ENCODE measurements around the gene EFNA4. TPM values are rescaled to one million over a fixed set of nuclear protein-coding genes. Genes with fewer than 3 reads are reported as not detected.

EFNA4 gene
- total RNA-seq, 1 experiment from 2014 or later, result 22.7 TPM

DNA sequence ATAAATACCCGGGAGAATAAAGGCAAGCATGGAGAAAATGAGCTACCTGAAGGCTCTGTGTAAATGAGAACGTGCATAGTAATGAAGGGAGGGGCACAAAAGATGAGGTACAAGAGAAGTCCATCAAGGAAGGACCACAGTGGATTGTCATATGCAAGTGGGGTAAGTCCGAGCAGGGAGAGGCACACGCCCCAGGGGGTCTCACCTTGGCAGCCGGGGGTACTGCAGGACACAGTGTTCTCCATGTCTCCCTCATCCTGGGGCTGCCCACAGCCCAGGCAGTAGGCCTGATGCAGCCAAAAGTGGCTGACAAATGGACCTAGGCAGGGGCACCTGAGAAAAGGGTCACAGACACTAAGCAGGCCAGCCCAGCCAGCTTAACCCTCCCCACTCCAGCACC lies 39.9 kb upstream of the EFNA4 start:
- Mint-ChIP-seq H3K27me3 (ENCODE audit: low read depth) (peaks cover 4% of the 10 kb centered on the region; the same call in 1 of the 2 replicates), H3K9me3 (no peaks in the 10 kb centered on the region), H3K27ac (no peak overlapping the region), H3K4me3 (no peak overlapping the region), H3K4me1 (peaks cover 18% of the 10 kb centered on the region), H3K36me3 (no peaks in the 10 kb centered on the region)
- DNase-seq (ENCODE audit: low spot score), result no peak
- no peak for ATAC-seq
- ChIA-PET POLR2A (interaction anchor here (0.6 kb wide), 1 partner anchor 30 kb away, joined by 3 read pairs; no protein-coding TSS in a partner anchor), CTCF (interaction anchor here (0.9 to 1.7 kb wide), 6 partner anchors 9 to 80 kb away, joined by 3 to 8 read pairs (median 4); partner anchors contain the start of genes ADAM15 and LENEP)
- TF ChIP-seq JUN (CRISPR knock-in tag; IDR thresholded peaks at IDR 0.05) (no peak), ZSCAN18 (CRISPR knock-in tag; IDR thresholded peaks at IDR 0.05) (no peak), ATF6 (CRISPR knock-in tag; IDR thresholded peaks at IDR 0.05) (no peak), TEAD1 (CRISPR knock-in tag; IDR thresholded peaks at IDR 0.05) (no peak), IRF1 (CRISPR knock-in tag; IDR thresholded peaks at IDR 0.05) (no peak), ZNF232 (CRISPR knock-in tag; IDR thresholded peaks at IDR 0.05) (no peak), ATF1 (CRISPR knock-in tag; IDR thresholded peaks at IDR 0.05) (no peak), ZNF671 (CRISPR knock-in tag; IDR thresholded peaks at IDR 0.05) (no peak), CBFB (CRISPR knock-in tag; IDR thresholded peaks at IDR 0.05; ENCODE audit: low read depth) (no peak), ETV6 (CRISPR knock-in tag; IDR thresholded peaks at IDR 0.05) (no peak), NR2C2 (CRISPR knock-in tag; IDR thresholded peaks at IDR 0.05) (no peak), TP53 (CRISPR knock-in tag; IDR thresholded peaks at IDR 0.05) (no peak), USF2 (CRISPR knock-in tag; IDR thresholded peaks at IDR 0.05) (no peak), ZNF219 (CRISPR knock-in tag; IDR thresholded peaks at IDR 0.05; ENCODE audit: borderline replicate concordance) (no peak), RORB (CRISPR knock-in tag; IDR thresholded peaks at IDR 0.05) (no peak), ELF4 (CRISPR knock-in tag; IDR thresholded peaks at IDR 0.05; ENCODE audit: low read depth) (no peak)
- TF ChIP-seq, protein P1, sequence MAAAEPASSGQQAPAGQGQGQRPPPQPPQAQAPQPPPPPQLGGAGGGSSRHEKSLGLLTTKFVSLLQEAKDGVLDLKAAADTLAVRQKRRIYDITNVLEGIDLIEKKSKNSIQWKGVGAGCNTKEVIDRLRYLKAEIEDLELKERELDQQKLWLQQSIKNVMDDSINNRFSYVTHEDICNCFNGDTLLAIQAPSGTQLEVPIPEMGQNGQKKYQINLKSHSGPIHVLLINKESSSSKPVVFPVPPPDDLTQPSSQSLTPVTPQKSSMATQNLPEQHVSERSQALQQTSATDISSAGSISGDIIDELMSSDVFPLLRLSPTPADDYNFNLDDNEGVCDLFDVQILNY (CRISPR knock-in tag; IDR thresholded peaks at IDR 0.05), result no peak
- TF ChIP-seq, protein P2, sequence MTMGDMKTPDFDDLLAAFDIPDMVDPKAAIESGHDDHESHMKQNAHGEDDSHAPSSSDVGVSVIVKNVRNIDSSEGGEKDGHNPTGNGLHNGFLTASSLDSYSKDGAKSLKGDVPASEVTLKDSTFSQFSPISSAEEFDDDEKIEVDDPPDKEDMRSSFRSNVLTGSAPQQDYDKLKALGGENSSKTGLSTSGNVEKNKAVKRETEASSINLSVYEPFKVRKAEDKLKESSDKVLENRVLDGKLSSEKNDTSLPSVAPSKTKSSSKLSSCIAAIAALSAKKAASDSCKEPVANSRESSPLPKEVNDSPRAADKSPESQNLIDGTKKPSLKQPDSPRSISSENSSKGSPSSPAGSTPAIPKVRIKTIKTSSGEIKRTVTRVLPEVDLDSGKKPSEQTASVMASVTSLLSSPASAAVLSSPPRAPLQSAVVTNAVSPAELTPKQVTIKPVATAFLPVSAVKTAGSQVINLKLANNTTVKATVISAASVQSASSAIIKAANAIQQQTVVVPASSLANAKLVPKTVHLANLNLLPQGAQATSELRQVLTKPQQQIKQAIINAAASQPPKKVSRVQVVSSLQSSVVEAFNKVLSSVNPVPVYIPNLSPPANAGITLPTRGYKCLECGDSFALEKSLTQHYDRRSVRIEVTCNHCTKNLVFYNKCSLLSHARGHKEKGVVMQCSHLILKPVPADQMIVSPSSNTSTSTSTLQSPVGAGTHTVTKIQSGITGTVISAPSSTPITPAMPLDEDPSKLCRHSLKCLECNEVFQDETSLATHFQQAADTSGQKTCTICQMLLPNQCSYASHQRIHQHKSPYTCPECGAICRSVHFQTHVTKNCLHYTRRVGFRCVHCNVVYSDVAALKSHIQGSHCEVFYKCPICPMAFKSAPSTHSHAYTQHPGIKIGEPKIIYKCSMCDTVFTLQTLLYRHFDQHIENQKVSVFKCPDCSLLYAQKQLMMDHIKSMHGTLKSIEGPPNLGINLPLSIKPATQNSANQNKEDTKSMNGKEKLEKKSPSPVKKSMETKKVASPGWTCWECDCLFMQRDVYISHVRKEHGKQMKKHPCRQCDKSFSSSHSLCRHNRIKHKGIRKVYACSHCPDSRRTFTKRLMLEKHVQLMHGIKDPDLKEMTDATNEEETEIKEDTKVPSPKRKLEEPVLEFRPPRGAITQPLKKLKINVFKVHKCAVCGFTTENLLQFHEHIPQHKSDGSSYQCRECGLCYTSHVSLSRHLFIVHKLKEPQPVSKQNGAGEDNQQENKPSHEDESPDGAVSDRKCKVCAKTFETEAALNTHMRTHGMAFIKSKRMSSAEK (CRISPR knock-in tag; IDR thresholded peaks at IDR 0.05; ENCODE audit: borderline replicate concordance), result no peak
- TF ChIP-seq, protein P3, sequence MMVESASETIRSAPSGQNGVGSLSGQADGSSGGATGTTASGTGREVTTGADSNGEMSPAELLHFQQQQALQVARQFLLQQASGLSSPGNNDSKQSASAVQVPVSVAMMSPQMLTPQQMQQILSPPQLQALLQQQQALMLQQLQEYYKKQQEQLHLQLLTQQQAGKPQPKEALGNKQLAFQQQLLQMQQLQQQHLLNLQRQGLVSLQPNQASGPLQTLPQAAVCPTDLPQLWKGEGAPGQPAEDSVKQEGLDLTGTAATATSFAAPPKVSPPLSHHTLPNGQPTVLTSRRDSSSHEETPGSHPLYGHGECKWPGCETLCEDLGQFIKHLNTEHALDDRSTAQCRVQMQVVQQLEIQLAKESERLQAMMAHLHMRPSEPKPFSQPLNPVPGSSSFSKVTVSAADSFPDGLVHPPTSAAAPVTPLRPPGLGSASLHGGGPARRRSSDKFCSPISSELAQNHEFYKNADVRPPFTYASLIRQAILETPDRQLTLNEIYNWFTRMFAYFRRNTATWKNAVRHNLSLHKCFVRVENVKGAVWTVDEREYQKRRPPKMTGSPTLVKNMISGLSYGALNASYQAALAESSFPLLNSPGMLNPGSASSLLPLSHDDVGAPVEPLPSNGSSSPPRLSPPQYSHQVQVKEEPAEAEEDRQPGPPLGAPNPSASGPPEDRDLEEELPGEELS (CRISPR knock-in tag; IDR thresholded peaks at IDR 0.05), result no peak

Measured in WTC11 (cell line).